Measurements from ENCODE around the gene SCAMP4.
A peak's percentile ranks its signal among the peaks of the same experiment; 100 is the strongest.

Gene SCAMP4

GRCh38 chr19:1905110-1905862 lies at the start of gene SCAMP4, which contains the start of gene ADAT3:
Gene SCAMP4, plus strand, starts transcription at chr19:1905399. Its CDS starts 9,621 bp downstream, at chr19:1915020.
Gene ADAT3, plus strand, starts transcription at chr19:1905399. Its CDS starts 6,649 bp downstream, at chr19:1912048.
- DNase-seq (ENCODE audit: low spot score): peak; percentile 98

GRCh38 chr19:1855828-1856255 lies 49.4 kb upstream of the SCAMP4 start:
- no peak for DNase-seq (ENCODE audit: low spot score)

DNA sequence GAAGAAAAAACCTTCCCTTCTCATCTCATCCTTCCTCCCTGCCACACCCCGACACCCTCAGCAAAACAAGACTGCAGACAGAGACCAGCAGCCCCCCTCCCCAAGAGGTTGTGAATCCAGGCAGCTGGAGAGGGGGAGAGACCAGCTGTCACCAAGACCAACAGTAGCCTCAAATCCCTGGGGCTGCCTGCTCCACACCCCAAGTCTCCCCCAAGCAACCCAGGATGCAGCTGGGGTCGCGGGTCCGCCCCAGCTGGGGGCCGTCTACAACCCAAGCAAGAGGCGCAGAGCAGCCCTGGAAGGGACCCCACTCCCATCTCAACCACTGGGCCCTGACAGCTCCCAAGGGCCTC lies 48.9 kb upstream of the SCAMP4 start:
- no peak for DNase-seq (ENCODE audit: low spot score)

DNA sequence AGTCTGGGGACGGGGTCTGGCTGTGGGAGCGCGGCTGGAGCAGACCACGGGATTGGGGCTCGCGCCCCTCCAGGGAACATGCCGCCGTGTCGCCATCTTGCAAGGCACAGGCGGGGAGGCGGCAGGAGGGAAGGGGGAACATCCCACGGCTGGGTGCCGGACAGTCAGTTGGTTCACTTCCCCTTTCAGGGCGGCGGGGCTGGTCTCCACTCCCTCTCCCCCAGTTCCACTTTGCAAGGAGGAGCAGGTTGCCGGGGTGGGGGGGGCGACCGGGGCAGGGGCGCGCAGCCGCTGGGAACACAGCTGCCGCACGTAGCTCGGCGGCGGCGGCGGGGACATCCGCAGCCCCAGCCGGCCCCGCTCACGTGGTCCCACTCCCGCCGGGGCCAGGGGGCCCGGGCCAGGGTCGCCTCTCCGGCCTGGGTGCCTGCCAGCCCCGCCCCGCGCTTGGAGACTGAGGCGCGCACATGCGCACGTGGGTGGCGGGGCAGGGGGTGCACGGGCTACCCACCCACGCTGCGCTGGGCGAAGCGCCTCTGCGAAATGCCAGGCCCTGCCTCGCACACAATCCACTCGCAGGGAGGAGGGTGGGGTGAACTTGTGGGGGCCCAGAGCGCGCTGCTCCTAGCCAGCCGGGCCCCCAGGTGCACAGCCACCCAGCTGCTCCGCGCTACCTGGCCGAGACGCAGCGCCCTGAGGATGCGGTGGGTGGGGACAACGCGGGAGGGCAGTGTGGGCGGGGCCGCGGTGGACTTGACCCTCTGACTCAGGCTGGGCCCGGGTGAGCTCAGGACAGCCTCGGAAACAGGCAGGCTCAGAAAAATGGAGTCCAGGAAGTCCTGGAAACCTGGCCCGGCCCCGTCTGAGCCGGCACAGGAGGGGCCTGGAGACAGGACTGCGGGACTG lies 48.2 kb upstream of the SCAMP4 start:
- peak; percentile 72 for DNase-seq (ENCODE audit: low spot score)

DNA sequence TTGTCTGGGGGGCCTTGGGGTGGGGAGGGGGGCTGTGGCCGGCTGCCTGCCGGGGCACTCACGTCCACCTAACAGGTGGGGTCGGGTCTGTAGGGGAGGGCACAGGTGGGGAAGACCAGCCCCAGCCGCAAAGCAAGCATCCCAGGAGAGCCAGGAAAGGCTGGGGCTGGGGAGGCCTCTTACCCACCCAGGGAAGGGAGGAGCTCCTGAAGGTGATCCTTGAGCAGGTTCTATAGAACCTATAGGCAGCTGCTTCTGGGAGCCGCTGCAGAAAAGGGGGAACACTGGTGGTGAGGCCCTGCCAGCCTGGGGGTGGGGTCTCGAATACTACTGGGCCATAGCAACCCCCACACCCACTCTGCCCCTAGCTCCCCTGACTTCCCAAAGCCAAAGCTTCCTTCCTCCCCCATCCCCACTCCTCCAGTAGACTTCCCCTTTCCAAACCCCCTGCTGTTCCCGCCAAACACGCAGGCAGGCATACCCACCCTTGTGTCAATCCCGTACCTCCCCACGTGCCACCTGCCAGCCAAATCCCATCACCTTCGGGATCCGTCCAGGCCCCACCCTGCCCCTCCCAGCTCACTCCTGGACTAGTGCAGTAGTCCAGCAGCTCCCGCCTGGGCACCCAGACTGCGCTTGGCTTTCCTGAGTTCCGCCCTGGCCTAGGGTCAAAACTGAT lies 47.4 kb upstream of the SCAMP4 start:
- no peak for DNase-seq (ENCODE audit: low spot score)

DNA sequence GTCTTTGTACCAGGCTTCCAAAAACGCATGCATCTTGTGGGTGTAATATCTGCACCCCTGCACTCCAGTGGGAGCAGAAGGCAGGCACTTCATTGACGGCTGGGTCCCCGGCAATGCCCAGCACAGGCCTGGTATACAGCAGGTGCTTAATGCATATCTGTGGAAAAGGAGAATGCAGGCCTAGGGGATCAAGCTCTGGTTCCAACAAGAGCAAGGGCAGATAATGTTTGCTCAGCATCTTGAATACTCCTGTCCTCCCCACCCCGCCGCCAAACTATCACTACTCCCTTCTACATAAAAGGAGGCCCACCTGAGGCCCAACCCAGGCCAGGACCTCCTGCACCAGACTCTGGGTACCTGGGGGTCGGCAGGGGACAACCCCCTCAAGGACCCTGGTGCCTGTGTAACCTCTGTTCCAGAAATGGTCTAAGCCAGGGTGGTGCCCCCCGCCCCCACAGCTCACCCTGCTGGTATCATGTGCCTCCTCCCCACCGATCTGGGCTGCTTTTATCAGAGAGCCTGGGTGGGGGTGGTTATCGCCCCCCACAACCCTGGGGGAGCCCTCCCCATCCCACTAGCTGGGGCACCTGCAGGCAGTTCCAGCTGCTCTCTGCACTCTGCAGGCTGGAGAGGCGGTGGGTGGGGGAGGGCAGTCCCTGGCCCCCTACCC lies 46.7 kb upstream of the SCAMP4 start:
- DNase-seq (ENCODE audit: low spot score): peak; percentile 42

DNA sequence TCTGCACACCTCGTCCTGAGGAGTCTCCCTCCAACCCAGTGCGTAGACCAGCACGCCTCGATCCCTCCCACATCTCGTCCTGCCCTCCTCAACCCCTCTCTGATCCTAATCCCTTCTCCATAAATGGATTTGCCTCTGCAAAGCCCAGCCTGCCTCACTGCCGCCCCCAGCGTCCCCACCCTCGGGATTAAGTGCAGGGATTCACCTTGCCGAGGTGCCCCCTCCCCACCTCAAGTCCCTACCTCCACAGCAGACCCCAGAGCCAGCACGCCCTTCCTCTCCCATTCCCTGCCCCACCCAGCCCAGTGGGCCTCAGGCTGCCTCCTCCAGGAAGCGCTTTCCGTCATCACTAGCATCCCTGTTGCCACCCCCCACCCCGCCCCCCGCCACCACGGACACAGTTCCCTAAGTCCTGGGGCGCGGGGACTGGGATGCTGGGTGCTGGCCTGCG lies 45.8 kb upstream of the SCAMP4 start:
- no peak for DNase-seq (ENCODE audit: low spot score)

DNA sequence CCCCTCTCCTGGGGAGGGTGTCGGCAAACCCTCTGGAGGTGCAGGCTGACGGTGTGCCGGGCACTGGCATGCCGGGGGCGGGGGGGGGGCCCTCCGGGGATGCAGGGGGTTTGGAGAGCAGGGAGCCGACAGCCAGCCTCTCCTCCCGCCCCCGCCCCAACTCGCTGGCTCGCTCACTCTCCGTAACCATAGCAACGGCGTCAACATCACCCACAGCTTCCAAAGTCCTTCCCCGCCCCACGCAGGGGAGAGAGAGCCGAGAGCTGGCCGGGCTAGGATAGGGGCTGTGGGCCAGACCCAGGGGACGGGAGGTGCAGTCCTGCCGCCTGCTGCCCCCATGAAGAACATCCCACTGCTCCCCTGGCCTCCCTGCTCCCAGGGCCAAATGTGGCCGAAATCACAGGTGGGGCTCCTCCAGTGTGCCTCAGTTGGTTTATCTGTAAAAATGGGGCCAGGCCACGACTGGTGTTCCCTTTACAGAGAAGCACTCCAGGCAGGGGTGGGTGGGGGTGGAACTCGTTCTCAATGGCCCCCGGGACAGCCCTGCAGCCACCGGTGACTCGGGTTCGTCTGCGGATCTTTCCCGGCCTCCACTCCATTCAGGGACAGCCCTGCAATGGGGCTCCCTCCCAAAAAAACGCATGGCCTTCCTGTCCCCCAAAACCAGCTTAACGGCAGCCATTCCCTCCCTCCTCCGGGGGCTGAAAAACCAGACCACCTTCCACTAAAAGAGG lies 45.0 kb upstream of the SCAMP4 start:
- DNase-seq (ENCODE audit: low spot score): peak; percentile 64

- DNase-seq (ENCODE audit: low spot score): no peak
These were observed 44.2 kb upstream of the SCAMP4 start for GRCh38 chr19:1860821-1861598.

DNA sequence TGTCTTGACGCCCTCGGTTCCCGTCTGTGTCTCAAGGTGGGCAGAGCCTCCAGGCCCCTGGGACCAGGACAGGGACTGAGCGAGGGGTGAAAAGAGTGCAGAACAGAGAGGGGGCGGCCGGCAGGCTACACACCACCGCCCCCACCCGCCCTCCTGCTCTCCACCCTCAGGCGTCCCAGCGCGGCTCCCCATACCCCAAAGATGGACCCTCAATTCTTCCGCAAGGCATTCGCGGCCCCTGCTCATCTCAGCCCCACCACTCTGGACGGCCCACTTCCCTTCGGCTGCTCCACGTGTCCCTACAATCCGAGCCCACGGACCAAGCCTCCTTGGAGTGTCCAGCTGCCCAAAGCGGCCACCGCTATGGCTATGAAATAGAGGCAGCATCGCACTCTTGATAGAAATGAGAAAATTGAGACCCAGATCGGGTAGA lies 43.6 kb upstream of the SCAMP4 start:
- no peak for DNase-seq (ENCODE audit: low spot score)

DNA sequence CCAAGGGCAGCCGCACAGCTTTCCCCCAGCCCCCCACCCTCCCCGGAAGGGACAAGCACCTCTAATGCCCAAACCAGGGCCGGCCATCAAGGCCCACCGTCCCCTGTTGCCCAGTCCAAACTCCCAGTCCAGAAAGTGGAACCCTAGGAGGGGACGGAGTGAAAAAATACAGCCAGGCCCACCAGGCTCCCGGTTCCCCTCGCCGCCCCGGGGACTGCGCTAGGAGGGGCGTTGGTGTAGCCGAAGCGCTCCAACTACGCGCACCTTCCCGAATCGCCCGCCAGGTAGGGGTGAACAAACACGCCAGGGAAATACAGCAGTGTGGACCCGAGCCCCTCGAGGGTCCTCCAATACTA lies 43.2 kb upstream of the SCAMP4 start:
- DNase-seq (ENCODE audit: low spot score): no peak

DNA sequence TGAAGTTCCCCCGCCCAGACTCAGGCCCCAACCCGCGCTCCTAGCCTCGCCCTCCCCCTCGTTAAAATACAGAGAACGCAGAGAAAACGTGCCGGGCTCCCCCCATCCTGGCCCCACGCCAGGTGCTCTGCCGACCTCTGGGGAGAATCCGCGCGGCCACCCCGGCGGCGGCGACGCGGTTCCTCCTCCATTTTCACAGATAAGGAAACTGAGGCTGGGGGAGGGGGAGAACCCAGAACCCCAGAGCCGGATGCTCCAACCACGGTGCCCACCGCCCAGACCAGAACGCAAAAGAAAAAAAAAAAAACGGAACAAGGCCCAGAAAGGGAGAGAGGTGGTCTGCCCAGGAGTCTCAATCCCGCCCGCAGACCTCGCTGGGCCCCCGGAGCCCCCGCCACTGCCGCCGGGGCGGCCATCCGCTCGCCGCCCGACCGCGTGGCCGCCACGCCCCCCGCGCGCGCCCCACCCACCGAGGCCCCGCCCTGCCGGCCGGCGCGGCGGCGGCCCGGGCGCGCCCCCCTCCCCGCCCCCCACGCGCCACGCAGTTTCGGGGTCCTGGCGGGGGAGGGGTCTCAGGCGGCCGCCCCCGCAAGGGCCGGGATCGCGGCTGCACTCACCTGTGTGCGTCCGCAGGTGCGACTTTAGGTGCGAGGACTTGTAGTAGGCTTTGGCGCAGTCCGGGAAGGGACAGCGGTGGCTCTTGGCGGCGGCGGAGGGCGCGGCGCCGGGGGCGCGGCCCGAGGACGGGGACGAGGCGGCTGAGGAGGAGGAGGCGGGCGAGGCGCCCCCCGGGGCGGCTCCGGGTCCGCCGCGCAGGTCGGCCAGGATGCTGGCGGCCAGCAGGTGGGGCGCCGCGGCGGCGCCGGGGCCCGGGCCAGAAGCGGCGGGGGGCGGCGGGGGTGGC lies 42.5 kb upstream of the SCAMP4 start:
- peak; percentile 61 for DNase-seq (ENCODE audit: low spot score)

GRCh38 chr19:1863328-1863637 lies 41.9 kb upstream of the SCAMP4 start, which contains the start of gene KLF16:
Gene KLF16, minus strand, starts transcription at chr19:1863579. Its CDS starts 82 bp downstream, at chr19:1863497.
- DNase-seq (ENCODE audit: low spot score): no peak

DNA sequence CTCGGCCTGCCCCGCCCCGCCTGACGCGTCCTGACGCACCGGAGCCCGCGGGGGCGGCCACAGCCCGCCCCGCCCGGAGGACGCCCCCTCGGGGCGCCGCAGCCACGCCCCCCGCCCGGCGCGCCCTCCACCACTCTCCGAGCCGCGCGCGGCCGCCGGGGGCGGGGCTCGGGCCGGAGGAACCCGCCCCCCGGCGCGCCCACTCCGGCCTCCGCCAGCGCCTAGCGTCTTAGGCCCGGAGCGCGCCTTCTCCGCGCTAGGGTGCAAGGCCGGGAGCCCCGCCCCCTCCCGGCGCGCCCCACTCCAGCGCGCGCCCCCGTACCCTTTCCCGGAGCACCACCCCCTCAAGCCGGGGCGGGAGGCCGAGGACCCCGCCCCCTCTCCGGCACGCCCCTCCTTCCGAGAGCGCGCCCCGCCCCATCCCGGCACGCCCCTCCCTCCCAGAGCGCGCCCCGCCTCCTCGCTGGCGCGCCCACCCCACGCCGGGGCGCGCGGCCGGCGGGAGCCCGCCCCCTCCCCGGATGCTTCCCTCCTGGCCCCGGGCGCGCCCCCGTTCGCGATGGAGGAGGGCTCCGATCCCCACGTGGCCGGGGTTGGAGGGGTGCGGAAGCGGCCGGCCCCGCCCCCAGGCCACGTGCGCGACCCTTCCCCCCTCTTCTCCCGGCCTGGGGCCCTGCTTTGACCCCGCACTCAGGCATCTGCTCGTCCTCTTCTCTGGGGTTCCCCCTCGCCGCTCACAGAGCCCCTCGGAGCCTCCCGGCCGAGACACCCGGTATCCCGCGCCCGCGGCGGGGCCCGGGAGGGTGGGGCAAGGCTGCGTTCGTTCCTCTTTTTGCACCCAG lies 41.3 kb upstream of the SCAMP4 start:
- DNase-seq (ENCODE audit: low spot score): peak; percentile 86

DNA sequence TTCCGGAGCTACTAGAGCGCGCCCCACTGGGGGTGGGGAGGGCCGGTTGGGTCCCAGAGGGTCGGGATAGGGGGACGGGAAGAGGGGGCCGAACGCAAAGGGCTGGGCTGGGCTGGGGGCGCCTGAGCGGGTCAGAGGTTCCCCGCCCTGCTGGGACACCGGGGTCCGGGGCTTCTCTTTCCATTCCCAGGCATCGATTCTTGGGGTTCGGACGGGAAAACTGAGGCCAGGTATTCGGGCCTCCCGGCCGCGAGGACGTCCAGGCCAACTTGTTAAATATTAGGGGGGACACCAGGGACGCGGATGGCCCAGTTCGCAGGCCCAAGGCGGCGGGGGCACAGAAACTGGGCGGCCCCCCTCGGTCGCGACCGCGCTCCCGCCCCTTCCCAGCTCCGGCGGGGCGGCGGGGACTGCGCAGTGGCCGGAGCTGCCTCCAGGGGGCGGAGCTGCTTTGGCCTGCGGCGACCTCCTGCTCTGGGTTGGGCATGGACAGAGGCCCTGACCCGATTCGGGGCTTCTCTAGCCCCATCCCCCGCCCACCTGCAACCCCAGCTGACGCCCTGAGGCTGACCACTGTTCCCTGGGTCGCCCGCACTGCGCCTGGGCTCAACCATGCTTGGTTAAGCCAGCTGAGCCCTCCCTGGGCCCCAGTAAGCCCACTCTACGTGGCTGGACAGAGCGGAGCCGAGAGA lies 40.6 kb upstream of the SCAMP4 start:
- DNase-seq (ENCODE audit: low spot score): peak; percentile 61

GRCh38 chr19:1865172-1866010 lies 39.8 kb upstream of the SCAMP4 start:
- no peak for DNase-seq (ENCODE audit: low spot score)
